GM18873 (cell line): ENCODE measurements around the gene ST3GAL3.

Experiments
- ATAC-seq: cut with Tn5 transposase; IDR thresholded peaks from one replicate; pipeline ENCODE4 v1.9.1; 2021; ENCODE audit warnings: mild to moderate bottlenecking, moderate library complexity, moderate number of reproducible peaks; ENCODE audit not compliant: unreplicated experiment, low FRiP score

Gene ST3GAL3

GRCh38 chr1:43952731-43953346 is 245.5 kb downstream of the ST3GAL3 start:
- no peak for ATAC-seq

- no peak for ATAC-seq
Measured at GRCh38 chr1:43953361-43953760, 246.0 kb downstream of the ST3GAL3 start.

- no peak for ATAC-seq
Measured at GRCh38 chr1:43954036-43954435, 246.7 kb downstream of the ST3GAL3 start.

DNA sequence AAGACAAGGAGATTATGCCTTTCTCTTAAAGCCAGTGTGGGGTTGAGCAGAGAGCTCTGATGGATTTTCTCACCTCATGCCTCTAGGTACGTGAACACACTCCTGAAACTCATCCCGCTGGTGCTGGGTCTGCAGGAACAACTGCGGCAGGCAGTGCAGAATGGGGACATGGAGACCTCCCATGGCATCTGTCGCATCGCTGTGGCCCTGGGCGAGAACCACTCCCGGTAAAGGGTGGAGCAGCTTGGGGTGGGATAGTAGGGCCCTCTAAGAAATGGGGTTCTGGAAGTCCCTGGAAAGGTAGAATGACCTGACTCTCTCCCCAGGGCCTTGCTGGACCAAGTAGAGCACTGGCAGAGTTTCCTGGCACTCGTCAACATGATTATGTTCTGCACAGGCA is 248.9 kb downstream of the ST3GAL3 start:
- no peak for ATAC-seq

DNA sequence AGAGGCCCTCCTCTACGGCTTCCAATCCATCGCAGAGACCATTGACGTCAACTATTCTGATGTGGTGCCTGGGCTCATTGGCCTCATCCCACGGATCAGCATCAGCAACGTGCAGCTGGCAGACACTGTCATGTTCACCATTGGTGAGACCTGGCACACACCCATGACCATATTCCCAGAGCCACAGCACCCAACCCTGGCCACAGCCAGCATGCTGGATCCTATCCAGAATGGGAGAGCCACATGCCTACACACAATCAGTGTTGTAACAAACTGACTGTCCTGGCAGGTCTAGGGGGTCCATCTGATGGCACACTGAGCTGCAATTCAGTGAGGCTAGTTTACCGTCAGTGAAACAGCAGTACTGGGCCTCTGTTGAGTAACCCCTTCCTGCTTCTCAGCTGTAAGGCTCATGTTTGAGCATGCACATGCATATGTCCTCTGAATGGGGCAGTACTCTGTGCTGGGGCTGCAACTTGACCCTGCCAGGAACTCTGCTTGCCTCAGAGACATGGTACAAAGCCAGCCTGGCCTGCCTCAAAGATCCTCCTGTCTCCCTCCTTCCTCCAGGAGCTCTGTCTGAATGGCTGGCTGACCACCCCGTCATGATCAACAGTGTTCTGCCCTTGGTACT is 250.2 kb downstream of the ST3GAL3 start:
- ATAC-seq: no peak

DNA sequence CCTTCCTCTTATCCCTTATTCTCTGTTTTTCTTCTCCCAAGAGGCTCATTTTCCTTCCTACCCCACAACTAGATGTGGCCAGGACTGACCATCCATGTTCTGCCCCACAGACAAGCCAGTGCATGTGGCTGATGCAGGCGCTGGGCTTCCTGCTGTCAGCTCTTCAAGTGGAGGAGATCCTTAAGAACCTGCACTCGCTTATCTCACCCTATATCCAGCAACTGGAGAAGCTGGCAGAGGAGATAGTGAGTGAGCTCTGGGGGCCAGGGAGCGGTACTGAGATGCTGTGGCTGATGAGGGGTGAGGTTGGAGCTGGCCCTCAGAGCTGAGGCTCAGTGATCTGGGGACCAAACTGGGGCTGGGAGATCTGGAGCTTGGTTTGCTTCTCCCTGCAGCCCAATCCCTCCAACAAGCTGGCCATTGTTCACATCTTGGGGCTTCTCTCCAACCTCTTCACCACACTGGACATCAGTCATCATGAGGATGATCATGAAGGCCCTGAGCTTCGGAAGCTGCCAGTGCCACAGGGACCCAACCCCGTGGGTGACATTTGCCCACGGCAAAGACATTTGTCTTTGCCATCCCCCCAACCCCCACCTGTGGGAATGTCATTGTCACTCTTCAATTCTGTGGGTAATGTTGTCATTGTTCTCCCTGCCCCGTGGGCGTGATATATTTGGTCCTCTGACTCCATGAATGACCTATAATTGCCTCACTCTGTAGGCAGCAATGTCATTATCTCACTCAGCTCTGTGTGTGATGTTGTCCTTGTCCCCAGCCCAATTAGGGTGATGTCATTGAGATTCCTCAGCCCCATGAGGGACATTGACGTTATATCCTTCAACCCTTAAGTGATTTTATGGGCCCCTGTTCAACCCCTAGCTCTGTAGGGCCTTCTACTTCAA is 251.3 kb downstream of the ST3GAL3 start:
- no peak for ATAC-seq

DNA sequence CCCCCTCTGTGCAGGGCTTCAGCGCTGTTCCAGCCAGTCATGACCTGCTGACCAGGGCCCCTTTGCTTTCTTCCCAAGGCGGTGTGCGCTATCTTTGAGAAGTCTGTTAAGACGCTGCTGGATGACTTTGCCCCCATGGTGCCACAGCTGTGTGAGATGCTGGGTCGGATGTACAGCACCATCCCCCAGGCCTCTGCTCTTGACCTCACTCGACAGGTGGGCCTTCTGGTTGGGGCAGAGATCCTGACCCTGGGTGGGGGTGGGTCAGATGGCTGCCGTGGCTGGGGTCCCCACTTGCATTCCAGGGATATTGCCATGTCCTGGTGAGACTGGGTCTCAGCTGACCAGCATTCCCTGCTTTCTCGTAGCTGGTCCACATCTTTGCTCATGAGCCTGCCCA is 253.5 kb downstream of the ST3GAL3 start:
- no peak for ATAC-seq

DNA sequence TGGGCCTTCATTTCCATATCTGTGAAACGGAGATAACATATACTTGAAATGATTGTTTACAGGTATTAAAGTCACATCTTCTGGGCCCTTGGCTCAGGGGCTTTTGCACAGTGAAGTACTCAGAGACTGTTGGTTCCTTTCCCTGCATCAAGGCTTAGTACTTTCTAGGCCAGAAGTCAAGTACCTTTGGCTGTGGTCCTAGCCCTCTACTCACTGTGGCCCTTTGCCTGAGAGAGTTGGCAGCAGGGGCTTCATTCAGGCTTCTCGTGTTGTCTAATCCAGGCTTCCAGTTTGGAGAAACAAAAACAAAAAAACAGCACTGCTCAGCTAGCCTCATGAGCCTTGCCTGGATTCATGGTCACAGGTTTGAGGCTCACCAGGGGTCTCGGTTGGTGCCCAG is 254.4 kb downstream of the ST3GAL3 start:
- no peak for ATAC-seq

GRCh38 chr1:43962324-43962723 is 255.0 kb downstream of the ST3GAL3 start:
- ATAC-seq: no peak

DNA sequence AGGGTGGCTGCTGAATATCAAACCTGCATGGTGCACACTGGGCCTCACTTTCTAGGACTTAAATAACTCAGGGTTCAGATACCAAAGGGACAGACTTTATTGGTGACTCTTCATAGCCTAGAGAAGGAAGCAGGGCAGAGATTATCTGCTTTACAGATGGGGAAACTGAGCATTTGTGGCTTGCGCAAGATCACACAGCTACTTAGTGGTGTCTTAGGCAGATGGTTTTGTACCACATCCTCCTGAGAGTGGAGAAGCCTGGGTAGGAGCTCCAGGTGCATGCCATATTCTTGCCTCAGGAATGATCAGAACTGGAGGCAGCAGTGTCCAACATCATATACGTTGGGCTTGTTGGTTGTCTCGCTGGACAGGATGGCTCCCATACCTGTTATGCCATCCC is 255.7 kb downstream of the ST3GAL3 start:
- ATAC-seq: no peak

GRCh38 chr1:43963890-43964289 is 256.6 kb downstream of the ST3GAL3 start:
- no peak for ATAC-seq

DNA sequence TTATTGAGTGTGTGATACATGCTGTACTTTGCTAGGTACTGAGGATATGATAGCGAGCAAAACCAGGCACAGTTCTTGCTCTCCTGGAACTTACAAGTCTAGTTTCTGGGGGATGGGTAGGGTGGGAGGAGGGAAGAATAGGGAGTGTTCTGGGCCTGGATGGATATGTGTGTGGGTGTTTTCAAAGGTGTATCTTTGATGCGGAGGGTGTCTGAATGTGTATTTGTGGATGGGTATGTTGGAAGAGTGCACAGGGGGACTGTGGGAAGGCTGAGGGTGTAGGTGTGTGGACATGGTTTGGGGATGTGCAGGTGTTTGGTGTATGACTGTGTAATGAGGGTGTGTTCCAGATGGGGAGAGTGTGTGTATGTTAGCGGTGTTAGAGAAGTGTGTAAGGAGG is 258.0 kb downstream of the ST3GAL3 start:
- ATAC-seq: no peak

GRCh38 chr1:43968348-43968948 is 261.1 kb downstream of the ST3GAL3 start:
- ATAC-seq: no peak

GRCh38 chr1:43969416-43969745 is 262.0 kb downstream of the ST3GAL3 start:
- no peak for ATAC-seq

DNA sequence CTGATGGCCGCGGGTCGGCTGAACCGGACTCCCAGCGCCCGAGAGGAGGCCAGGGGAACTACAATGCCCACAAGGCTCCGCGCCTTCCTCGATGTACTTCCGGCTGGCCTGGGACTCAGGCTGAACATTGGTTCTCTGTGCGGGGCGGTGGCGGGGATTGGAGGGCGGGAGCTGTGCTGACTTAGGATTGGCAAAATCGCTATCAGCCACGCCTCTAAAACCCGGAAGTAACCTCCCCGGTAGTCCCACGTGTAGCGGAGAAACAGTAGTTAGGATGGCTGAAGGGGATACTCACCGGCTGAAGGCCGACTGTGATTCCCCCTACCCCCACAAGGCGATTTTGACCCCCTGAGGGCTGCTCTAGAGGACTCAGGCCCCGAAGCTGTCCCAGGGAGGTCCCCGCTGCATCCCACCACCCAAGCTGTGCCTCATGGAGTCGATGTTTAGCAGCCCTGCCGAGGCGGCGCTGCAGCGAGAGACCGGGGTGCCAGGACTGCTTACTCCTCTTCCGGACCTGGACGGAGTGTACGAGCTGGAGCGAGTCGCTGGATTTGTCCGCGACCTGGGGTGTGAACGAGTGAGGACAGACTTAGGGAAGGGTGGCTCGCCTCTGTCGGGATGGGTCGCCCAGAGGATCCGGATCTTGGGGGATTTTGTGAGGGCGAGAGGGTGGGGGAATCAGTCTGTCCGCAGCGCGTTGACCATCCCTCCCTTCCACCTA is 262.6 kb downstream of the ST3GAL3 start, which contains the start of gene DPH2:
TSS of gene DPH2 (plus strand) at position 265 of the 721 bp plus-strand sequence. CDS start at position 431, 166 bp downstream.
- peak; percentile 71 for ATAC-seq

DNA sequence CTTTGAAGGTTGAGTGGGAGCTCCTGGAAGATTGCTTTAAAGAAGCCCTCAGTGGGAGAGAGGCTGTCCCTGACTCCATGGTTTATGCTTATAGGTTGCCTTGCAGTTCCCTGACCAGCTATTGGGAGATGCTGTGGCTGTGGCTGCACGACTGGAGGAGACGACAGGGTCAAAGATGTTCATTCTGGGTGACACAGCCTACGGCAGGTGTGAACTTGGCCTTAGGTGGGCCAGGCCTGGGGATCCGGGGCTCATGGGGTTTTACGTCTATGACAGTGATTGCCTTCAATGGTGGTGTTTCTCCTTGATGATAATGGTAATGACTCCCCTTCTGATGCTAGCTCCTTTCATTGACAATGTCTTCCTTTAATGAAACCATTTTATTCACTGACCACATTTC is 263.2 kb downstream of the ST3GAL3 start:
- ATAC-seq: no peak

- ATAC-seq: no peak
Measured at GRCh38 chr1:43970911-43971310, 263.6 kb downstream of the ST3GAL3 start.

GRCh38 chr1:43971336-43971980 is 264.1 kb downstream of the ST3GAL3 start:
- no peak for ATAC-seq

DNA sequence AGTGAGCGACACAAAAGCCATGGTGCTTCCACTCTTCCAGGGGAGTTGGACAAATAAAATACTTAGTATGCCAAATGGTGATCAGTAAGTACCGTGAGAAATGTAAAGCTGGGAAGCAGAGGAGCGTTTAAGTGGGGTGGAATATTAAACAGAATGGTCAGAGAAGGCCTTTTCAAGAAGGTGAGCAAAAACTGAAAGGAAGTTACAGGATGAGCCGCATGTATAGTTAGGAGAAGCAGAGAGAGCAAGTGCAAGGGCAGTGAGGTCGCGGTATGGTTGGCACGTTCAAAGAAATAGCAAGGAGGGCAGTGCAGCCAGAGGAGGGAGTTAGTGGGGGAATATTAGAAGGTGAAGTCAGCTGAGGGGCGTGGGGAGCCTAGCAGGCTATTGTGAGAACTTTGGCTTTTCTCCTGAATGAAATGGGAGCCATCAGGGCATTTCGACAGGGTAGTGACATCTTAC is 266.7 kb downstream of the ST3GAL3 start:
- ATAC-seq: no peak
